Measurements from ENCODE around the gene RPRD1B. TPM values are rescaled to one million over a fixed set of nuclear protein-coding genes. Genes with fewer than 3 reads are reported as not detected.

RPRD1B gene
- polyA plus RNA-seq, 1 experiment = 23.7 TPM

DNA sequence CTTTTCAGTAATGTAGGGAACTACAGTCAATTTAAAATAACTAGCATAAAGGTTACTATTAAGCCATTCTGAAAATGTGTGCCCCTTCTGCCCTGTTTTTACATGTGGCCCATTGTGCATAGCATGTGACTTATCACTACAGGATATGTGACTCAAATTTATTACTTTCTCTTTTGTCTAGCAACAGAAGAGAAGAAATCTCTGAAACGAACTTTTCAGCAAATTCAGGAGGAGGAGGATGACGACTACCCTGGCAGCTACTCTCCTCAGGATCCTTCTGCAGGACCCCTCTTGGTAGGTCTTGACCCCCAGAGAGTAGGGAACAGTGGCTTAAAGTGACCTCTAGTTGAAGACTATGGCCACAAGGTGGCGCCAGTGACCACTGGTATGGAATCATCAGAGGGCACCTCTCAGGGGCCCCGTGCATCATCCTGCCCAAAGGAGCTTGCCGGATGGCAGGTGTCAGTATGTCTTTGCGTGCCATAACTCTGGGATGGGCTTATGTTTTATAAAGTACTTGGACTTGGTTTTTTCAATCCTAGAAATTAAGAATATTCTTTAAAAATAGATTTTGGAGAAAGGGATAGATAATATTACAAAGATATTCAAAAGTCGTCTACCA, 23.9 kb downstream of the RPRD1B start:
- no peak overlapping the region for H3K4me3 ChIP-seq (ENCODE audit: low read depth, low read length)
- ChIA-PET POLR2A (interaction anchor here (0.5 to 1.0 kb wide), 3 partner anchors 23 to 163 kb away, joined by 3 to 6 read pairs (median 6); partner anchors contain the start of gene RPRD1B), CTCF (interaction anchor here (0.5 to 21.3 kb wide), 52 partner anchors 9 to 493 kb away, joined by 3 to 459 read pairs (median 4); partner anchors contain the start of gene TGM2)
- TF ChIP-seq, protein P1, sequence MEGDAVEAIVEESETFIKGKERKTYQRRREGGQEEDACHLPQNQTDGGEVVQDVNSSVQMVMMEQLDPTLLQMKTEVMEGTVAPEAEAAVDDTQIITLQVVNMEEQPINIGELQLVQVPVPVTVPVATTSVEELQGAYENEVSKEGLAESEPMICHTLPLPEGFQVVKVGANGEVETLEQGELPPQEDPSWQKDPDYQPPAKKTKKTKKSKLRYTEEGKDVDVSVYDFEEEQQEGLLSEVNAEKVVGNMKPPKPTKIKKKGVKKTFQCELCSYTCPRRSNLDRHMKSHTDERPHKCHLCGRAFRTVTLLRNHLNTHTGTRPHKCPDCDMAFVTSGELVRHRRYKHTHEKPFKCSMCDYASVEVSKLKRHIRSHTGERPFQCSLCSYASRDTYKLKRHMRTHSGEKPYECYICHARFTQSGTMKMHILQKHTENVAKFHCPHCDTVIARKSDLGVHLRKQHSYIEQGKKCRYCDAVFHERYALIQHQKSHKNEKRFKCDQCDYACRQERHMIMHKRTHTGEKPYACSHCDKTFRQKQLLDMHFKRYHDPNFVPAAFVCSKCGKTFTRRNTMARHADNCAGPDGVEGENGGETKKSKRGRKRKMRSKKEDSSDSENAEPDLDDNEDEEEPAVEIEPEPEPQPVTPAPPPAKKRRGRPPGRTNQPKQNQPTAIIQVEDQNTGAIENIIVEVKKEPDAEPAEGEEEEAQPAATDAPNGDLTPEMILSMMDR (IDR thresholded peaks at IDR 0.05; ENCODE audit: low read depth, low read length) = peak; percentile 86
- DNase-seq (ENCODE audit: low read depth, low spot score) = no peak
- H3K9me3 ChIP-seq (ENCODE audit: control insufficient read depth, insufficient read depth, low read length) = no peaks in the 10 kb centered on the region
- no peaks in the 10 kb centered on the region for H3K27me3 ChIP-seq (ENCODE audit: control insufficient read depth, insufficient read depth, low read length)
- H3K27ac ChIP-seq (ENCODE audit: low read depth, low read length) = no peak overlapping the region

DNA sequence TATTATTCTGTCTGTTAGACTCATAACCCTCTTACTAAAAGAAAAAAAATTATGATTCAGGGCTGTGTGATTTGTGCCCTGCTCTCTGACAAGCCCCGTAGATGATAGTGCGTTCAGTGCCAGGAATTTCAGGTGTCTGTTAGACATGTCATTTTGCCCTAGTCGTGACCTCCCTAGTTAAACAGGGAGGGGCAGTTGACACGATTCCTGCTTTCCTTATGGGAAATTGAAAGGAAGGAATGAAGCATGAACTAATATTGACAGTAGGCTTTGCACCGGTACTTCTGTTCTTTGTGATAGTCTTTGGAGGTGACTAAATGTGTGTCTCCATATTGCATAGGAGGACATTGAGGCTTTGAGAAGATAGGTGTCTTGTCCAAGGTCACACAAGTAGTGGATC, 26.3 kb downstream of the RPRD1B start:
- no peaks in the 10 kb centered on the region for H3K27me3 ChIP-seq (ENCODE audit: control insufficient read depth, insufficient read depth, low read length)
- ChIA-PET POLR2A (no interaction called here), CTCF (interaction anchor here (2.6 to 21.3 kb wide), 3 partner anchors 15 to 496 kb away, joined by 12 to 459 read pairs (median 70); no protein-coding TSS in a partner anchor)
- no peak overlapping the region for H3K27ac ChIP-seq (ENCODE audit: low read depth, low read length)
- H3K4me3 ChIP-seq (ENCODE audit: low read depth, low read length) = no peak overlapping the region
- DNase-seq (ENCODE audit: low read depth, low spot score) = no peak
- TF ChIP-seq, protein P1 (IDR thresholded peaks at IDR 0.05; ENCODE audit: low read depth, low read length) = no peak
- H3K9me3 ChIP-seq (ENCODE audit: control insufficient read depth, insufficient read depth, low read length) = no peaks in the 10 kb centered on the region

DNA sequence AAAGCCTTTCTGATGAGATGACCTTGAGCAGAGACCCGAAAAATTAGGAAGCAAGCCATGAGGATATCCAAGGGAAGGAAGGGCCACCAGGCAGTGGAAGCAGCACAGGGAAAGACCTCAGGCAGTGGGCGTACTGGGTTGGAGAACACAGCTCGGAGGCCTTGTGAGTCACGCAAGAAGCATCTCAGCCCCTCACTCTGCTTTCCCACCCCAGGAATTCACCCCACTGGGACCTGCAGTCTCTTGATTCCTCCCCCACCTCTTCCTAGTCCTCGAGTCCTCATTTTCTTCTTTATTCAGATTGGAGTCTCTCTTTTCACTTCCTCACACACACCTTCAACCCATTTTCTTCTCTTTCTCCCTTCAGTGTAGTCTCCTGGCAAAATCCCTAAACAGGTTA, 27.0 kb downstream of the RPRD1B start:
- TF ChIP-seq, protein P1 (IDR thresholded peaks at IDR 0.05; ENCODE audit: low read depth, low read length) = no peak
- Histone ChIP-seq H3K27me3 (ENCODE audit: control insufficient read depth, insufficient read depth, low read length) (no peaks in the 10 kb centered on the region), H3K27ac (ENCODE audit: low read depth, low read length) (no peak overlapping the region), H3K4me3 (ENCODE audit: low read depth, low read length) (no peak overlapping the region), H3K9me3 (ENCODE audit: control insufficient read depth, insufficient read depth, low read length) (no peaks in the 10 kb centered on the region)
- CTCF ChIA-PET = interaction anchor here (0.7 to 21.3 kb wide), 8 partner anchors 10 to 496 kb away, joined by 3 to 459 read pairs (median 5); no protein-coding TSS in a partner anchor
- no peak for DNase-seq (ENCODE audit: low read depth, low spot score)
- POLR2A ChIA-PET = no interaction called here

DNA sequence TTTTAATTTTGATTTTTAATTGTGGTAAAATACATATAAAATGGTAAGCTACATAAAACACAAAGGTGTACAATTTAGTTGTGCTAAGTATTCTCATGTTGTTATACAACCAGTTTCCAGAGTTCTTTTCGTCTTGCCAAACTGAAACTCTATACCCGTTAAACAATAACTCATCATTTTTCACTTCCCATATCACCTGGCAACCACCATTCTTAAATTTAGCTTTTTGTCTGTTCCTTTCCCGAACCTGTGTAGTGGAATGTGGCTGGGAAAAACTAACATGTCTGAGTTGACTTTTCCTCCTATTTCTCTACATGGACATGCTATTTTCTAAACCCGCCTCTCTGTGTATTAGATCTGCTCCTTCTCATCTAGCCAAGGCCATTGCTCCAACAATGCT, 27.6 kb downstream of the RPRD1B start:
- no peak overlapping the region for H3K4me3 ChIP-seq (ENCODE audit: low read depth, low read length)
- H3K9me3 ChIP-seq (ENCODE audit: control insufficient read depth, insufficient read depth, low read length) = no peaks in the 10 kb centered on the region
- TF ChIP-seq, protein P1 (IDR thresholded peaks at IDR 0.05; ENCODE audit: low read depth, low read length) = no peak
- no peak overlapping the region for H3K27ac ChIP-seq (ENCODE audit: low read depth, low read length)
- no peak for DNase-seq (ENCODE audit: low read depth, low spot score)
- no peaks in the 10 kb centered on the region for H3K27me3 ChIP-seq (ENCODE audit: control insufficient read depth, insufficient read depth, low read length)
- ChIA-PET CTCF (interaction anchor here (0.7 to 21.3 kb wide), 8 partner anchors 10 to 497 kb away, joined by 3 to 459 read pairs (median 5); no protein-coding TSS in a partner anchor), POLR2A (no interaction called here)

DNA sequence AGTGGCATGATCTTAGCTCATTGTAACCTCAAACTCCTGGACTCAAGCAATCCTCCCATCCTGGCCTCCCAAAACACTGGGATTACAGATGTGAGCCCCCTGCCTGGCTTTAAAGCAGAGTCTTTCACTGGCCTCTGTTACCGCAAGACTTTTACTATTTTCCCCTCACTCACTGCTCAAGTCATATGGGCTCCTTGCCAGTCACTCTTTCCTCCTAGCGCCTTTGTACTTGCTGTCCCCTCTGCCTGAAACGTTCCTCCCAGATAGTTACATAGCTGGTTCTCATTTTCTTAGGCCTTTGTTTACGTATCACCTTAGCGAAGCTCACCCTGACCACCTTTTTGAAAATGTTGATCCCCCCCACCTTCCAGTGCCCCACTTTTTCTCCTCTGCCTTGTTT, 29.3 kb downstream of the RPRD1B start:
- Histone ChIP-seq H3K9me3 (ENCODE audit: control insufficient read depth, insufficient read depth, low read length) (no peaks in the 10 kb centered on the region), H3K4me3 (ENCODE audit: low read depth, low read length) (no peak overlapping the region), H3K27me3 (ENCODE audit: control insufficient read depth, insufficient read depth, low read length) (no peaks in the 10 kb centered on the region), H3K27ac (ENCODE audit: low read depth, low read length) (no peak overlapping the region)
- DNase-seq (ENCODE audit: low read depth, low spot score) = no peak
- ChIA-PET POLR2A (interaction anchor here (0.6 to 1.0 kb wide), 4 partner anchors 13 to 200 kb away, joined by 3 to 5 read pairs (median 3); no protein-coding TSS in a partner anchor), CTCF (interaction anchor here (0.6 to 21.3 kb wide), 4 partner anchors 12 to 167 kb away, joined by 5 to 459 read pairs (median 38); no protein-coding TSS in a partner anchor)
- TF ChIP-seq, protein P1 (IDR thresholded peaks at IDR 0.05; ENCODE audit: low read depth, low read length) = no peak
